ENCODE results near the gene CPVL.
"Not testable (repeated sequence)": the region's sequence is repeated elsewhere in the genome, so short reads cannot be mapped to it uniquely, and the experiment has no call there.

Gene CPVL

DNA sequence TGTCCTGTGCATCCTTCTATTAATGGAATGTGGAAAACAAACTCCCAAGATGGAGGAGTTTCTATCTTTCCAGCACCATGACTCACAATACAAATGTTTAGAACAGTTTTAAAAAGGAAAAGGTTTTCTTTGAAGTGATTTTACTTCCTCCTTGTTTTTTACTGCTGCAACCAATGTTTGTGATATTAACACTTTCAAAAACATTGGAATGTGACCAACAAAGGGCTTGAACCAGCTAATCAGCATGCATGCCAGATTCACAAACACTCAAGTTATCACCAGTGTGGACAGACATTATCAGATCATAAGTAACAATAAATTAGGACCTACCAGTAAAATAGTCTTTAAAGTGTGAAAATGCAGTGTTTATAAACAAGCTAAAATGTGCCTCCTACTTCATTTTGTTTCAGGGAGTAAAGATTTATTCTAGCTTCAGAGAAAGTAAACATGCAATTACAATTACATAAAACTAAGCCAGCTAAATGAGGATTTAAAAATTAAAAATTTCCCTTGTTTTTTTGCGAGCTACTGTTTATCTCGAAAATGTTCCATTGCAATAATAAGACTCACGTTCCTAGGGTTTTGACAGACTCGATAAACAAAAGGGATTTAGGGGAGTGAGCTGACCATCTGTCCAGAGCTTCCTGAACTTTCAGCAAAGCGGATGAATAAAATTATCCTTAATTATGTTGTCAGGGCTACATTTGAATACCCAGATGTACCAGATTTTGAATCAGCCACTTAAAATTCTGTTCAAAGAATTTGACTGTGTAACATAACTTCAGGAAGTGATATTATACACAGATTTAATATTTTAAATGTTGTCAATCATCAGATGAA, 29.8 kb downstream of the CPVL start:
- DNase-seq = no peak

DNA sequence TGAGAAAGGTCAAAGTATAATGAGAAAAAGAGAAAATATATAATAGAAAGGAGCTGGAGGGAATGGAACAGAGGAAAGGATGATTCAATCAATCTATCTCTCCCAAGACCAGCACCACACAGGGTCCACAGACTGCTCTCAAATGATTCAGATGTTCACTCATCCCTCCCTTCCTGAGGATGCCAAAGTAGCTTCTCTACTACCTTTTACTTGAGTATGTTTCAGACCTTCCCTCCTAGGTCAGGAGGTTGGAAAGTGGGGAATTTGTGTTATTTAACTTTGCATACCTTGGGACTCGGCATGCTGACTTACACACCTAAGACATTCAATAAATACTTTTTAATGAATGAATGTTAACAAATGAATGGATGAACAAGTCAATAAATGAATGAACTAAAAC, 30.6 kb downstream of the CPVL start:
- no peak for DNase-seq

DNA sequence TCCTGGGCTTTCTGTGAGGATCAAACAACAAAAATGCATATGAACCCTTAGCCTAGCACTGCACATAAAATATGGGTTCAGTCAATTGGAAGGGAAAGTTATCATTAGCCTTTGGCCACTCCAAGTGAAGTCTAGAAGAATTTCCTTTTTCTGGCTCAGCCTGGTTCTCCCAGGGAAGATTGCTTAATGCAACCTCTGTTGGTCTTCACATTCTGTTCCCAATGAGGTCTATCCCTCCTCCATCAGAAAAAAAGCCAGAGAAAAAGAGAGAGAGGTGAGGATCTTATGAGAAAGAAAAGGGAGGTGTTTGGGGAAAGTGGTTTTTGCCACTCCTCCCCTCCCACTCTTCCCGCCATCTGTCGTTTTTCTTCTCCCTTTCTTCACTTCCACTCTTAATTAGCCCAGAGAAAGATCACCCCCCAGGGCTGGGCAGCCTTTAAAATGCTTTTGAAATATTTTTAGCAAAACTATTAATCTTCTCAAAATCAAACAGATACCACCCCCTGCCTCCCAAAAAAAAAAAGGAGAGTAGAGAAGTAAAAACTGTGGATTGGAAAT, 31.1 kb downstream of the CPVL start:
- DNase-seq = no peak

DNA sequence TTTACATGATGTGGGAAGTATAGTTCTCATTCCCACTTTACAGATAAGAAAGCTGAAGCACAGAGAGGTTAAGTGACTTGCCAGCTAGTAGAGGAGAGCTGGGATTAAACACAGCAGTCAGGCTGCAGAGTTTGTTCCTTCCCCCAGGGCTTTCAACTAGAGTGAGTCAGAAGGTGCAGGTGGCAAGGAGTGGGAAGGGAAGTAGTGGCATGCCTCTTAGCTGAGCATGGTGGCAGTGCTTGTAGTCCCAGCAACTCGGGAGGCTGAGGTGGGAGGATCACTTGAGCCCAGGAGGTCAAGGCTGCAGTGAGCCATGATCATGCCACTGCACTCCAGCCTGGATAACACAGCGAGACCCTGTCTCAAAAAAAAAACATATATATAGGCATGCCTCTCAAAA, 32.1 kb downstream of the CPVL start:
- DNase-seq = not testable (repeated sequence)

DNA sequence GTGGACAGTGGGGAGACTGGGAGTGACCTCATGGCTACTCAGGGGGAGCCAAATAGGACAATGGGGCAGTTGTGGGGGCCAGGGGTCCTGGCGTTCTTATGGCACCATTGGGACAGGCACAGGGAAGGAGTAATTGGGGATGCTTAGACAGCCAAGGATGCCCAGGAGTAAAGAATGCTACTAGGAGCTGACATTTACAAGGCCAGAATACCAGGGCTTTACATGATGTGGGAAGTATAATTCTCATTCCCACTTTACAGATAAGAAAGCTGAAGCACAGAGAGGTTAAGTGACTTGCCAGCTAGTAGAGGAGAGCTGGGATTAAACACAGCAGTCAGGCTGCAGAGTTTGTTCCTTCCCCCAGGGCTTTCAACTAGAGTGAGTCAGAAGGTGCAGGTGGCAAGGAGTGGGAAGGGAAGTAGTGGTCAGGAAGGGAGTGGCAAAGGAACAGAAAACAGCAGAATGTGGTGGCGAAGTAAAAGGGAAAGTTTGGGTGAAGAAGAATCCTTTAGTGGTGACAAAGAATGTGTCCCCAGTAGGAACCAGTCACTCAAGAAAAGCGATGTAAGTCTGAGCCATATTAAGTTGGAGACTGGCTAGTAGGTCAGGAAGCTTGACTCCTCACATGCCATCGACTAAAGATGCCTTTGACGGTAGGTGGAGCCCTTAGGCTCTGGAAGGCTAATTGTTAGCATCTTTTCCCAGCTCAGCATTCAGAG, 32.8 kb downstream of the CPVL start:
- no peak for DNase-seq

DNA sequence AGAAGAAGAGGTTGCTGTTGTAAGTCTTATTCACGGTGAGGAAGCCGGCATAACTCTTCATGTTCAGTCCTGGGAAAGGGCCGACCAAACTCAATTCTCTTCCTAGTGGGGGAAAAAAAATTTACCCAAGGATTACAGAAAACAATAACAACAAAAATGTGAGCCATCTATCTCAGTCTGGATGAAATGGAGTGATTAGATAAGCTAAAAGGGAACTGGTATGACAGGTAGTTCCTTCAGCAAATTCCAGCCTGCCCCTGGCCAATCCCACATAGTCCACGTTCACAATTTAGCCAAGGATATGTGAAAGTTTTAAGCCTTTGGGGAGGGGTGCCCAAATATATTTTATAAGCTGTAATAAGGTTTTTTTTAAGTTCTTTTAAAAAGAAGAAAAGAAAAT, 33.6 kb downstream of the CPVL start:
- DNase-seq = no peak

DNA sequence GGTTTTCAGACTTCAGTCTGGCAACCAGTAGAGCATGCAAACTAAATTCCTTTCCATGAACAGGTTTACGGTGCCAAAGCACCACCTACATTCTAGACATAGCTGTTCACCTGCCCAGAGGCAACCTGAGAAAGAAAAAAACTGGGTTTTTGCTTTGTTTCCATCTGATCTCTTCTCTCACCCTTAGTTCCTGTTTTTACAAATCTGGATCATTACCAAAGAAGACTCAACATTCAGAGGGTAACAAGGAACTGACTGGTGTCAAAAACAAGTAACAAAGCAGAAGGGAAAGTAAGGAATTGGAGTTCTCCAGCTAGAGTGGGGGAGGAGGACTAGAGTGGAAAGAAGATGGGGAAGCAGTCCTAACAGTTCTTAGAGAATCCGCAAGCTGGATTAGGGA, 36.4 kb downstream of the CPVL start:
- no peak for DNase-seq

DNA sequence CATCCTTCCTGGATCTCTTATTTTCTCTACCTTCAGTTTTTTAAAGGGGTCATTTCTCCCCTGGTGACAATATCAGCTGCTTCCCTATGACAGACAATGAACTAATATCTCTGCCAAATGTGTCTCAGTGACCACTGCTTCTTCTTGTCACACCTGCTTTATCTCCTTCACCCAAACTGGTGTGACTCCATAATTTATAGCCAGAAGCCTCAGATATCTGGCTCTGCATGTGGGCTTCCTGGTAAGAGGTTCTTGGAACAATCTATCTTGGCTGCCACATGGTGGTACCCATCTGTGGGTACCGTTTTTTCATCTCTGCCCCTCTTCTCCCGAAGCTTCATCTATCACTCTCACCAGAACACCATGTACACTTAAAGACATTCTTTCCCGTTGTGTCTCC, 37.0 kb downstream of the CPVL start:
- DNase-seq = no peak

DNA sequence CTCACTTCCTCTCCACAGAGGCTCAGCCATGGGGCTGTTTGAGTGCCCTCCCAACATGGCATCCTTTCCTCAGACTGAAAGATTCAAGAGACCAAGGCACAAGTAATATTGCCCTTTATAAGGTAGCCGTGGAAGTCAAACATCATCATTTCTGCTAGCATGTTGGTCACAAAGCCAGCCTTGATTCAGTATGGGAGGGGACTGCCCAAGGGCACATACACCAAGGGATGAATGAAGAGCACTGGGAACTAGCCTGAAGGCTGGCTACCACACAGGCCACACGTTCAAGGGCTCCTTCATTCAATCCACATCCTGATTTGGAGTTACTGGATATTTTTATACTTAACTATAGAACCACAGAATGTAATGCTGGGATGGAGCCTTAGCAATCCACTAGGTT, 39.3 kb downstream of the CPVL start:
- DNase-seq = no peak

DNA sequence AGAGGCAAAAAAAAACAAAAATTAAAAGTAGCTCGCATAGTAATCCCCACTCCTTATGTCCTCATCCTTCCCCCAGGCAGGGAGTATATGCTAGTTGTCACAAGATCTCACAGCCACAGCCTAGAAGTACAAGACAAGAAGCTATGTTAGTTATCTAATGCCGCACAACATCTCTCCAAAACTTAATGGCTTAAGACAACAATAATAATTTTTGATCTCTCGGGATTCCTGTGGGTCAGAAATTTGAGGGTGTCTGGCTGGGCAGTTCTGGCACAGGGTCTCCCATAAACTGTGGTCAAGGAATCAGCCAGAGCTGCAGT, 39.7 kb downstream of the CPVL start:
- no peak for DNase-seq

DNA sequence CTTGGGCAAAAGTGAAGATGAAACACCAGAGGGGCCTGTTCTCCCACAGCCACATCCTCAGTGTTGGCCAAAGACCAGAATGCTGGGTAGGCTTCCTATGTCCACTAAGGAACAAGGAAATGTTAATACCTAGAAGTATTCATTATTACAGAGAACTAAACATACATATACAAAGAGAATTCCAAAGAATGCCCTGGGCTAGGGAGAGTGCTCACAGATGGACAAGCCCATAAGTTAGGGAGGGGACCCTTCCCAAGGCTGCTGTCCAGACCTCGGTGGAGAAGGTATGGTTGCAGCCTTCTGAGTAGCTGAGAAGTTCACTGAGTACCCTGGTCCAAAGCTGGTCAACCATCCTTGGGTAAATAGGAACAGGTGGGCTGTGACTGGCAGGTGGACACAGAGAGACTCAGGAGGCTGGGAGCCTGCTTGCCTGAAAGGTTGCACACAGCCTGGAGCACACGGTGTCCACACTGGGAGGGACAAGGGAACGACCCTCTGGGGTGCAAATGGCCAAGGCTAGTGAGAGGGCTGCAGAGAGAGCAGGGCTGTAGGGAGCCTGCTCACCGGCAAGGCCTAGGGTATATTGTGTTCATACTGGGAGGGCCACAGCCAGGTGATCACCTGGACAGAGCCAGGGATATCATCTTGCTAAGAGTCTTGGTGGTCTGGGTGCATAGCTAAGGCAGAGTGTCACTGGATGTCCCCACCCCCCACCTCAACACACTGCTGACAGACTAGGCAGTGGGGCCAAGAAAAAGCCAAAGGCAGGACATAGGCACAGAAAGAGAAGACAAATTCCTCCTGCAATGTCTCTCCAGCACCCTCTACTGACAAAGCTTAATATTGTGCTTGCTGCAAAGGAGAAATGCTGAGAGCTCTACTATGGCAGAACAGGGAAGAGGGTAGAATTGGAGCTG, 40.3 kb downstream of the CPVL start:
- peak; percentile 66 for DNase-seq

DNA sequence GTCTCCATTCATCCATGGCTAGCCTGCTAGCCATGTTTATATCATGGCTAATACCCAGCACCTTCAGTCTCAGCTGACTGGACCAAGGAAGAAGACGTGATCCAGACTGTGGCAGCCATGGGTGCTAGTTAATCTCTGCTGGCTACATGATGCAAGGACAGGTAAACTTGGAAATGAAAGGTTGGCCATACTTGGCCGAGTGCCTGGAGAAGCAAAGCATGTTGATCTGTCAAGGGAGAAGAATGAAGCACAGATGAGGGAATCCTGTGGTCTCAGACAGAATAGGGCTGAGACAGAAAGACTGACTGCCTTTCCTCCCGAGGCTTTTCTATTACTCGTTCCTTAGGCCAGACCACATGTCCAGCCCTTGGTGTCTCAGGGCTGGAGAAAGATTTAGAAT, 41.1 kb downstream of the CPVL start:
- no peak for DNase-seq

DNA sequence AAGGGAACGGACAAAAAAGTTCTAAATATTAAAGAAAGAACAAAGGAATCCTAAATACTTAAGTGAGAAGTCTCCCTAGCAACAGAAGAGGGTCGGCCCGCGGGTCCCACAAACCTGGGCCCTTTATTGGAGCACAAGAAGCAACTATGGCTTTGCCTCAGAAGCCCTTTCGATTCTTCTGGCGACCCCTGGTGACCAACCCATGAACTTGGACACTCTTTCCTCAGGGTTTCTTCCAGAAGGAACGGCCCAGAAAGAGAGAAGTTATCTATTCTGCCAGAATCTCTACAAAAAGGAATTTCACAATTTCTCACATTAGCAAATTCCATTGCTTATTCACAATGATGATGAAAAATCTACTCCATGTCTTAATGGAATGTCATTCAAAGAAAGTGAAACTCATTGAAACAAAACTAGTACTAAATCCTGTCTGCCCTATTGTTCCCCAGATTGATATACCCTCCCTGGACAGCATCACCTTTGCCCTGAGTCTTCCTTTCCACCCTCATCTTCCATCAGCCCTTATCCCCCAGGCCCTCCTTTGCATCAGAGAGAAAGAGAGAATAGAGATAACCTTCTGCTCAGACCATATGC, 43.7 kb downstream of the CPVL start:
- DNase-seq = peak; percentile 85

DNA sequence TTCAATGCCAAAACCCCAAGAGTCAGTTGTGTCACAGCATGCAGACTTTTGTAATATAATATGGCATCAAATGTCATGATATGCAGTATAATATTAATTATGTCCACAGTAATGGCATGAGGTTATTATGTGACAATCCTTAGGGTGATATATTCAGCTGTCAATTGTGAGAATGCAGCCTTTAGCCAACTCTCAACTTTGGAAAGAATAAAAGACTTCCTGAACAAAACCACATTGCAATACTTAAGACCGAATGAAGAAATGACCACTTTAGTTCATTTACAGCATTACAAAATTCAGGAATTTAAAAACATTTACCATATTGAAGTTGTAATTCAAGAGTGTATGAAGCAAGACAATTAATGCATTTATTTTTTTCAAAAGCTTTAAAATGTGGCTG, 45.4 kb downstream of the CPVL start:
- no peak for DNase-seq

DNA sequence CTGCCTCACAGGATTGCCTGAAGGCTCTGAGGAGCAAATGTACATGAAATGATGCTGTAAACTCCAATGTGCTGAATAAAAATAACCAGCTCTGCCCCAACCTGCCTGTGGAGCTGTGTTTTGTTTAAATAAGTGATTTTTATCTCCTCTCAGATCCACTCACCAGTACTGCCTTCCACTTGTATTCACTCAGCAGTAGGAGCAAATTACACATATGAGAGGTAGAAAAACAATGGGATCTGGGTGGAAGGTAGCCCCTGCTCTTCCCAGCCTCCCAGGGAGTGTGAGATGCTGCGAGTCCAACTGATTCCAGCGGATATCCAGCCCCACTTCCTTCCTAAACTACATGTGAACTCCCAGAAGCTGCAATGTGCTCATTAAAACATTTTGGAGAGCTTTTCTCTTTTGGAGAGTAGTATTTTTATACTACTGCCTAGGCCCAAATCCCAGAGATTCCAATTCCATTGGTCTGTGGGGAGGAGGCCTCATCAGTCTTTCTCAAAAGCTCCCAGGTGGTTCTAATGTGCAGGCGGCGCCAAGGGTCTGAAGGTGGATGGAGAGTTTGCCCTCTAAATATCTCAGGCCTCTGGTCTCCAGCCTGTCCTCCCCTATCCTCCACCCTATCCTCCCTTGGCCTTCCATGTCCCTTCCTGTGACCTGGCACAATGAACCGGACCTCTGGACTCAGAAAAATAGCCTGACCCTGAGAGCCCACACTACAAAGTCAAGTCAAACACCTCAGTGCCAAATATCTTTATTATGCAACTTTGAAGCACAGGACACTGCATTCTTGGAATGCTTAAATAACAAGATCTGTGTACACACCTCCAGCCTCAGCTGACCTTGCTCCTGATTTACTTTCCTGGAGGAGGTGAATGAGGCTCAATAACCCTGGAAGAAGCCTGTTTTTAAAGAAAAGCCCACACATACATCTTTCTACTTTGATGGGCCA, 46.2 kb downstream of the CPVL start:
- DNase-seq = peak; percentile 35

DNA sequence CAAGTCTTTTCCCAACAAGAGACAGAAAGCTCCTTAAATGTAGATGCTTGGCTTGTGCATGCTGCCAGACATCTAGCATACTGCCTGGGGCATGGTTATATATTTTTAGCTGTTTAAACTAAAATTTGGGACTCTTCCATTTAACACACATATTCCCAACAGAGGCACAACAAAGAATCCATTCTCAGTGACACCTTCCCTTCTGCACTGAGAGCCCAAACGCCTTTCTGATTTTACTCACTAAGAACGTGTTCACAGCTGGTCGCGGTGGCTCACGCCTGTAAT, 49.9 kb downstream of the CPVL start:
- no peak for DNase-seq

DNA sequence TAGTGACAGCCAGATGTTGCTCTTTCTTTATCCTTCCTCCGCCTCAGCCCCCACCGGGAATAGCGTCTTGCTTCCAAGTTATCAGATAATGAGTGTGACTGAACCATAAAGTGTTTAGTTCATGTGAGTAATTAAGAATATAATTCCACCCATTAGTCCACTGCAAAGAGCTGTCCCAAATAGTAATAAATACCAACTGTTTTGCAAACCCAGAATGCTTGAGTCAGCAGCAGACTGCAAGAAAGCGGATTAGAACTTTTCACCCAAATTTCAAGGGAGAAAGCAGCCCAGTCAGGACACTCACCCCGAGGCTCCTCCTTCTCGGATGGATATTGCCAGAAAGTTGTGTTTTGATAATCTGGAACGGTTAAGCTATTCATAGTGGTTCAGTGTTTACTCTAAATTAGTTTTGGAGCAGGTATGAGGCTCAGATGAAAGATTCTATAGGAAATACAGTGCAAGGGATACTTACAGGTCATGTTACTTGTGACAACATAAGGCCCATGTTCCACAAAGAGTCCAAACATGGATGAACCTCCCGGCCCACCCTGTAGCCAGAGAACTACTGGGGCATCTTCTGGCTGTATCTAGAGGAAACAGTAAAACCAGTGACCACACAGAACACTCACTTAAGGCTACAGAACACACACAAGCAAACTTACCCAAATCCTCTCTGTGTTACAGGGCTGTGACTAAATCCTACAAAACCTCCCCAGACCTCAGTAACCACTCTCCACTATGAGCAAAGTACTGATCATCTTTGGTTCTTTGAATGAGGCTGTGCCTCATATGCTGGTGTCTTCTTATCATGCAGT, 50.5 kb downstream of the CPVL start:
- no peak for DNase-seq

DNA sequence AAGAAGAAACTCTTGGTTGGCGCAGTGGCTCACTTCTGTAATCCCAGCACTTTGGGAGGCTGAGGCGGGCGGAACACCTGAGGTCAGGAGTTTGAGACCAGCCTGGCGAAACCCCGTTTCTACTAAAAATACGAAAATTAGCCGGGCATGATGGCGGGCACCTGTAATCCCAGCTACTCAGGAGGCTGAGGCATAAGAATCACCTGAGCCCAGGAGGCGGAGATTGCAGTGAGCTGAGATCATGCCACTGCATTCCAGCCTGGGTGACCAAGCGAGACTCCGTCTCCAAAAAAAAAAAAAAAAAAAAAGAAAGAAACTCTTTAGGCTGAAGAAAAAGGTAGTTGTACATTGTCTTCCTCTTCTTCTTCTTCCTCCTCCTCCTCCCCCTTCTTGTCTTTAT, 53.2 kb downstream of the CPVL start:
- DNase-seq = not testable (repeated sequence)

DNA sequence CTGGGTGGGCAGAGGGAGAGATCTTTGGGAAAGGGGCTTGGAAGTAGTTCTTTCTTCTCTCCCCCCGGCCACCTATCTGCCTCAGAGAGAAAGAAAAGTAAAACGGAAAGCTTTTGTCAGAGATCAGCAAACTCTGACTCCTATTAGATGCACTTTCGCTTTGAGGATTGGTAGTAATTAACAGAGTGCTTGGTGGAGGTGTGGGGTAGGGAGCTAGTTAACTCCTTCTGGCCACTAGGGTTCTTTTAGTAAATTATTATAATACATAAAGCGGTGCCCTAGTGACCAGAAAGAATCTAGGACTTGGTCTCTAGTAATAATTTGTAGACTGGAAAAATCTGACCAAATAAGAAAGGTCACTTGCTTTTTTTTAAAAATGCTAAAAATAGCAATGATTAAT, 54.6 kb downstream of the CPVL start:
- no peak for DNase-seq

DNA sequence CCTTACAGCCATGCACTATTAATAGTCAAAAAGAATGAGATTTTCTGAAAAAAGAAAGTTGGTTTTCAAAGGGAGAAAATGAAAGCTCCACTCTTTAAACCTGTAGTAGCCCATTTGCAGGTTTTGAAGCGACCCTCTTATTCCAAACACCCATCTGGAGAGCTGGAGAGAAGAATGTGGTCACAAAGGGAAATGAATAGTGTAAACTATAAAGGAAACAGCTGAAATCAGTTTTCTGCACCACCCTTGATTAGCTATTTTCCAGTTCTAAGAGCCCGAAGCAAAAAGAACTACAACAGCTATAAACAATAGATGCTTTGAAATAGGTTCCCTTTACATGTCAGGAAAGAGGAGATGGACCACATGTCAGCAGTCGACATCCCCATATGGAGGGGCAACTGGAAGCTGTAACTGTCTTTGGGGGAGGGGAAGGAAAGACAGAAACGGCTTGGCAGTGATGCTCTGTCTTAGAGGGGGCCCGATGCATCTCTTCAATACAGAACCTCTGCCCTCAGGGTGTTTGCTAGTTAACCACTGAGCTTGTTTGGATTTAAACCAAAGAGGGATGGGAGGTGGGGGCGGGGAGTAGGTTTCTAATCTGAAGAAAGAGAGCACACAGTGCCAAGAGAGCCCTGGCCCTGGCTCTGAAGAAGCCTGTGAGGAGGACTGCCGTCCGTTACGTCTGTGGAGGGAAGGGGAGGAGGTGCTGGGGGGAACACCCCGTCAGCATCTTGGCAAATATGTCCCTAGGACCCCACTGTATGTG, 55.3 kb downstream of the CPVL start:
- peak; percentile 31 for DNase-seq

Measured in femur (tissue), 1 donor.